ENCODE results near the gene HNRNPLL. TPM values are rescaled to one million over a fixed set of nuclear protein-coding genes. Genes with fewer than 3 reads are reported as not detected.
A peak's percentile ranks its signal among the peaks of the same experiment; 100 is the strongest.

HNRNPLL gene
- total and polyA plus RNA-seq, 11 donors = 6.9 to 33.2 (median 23.2) TPM

DNA sequence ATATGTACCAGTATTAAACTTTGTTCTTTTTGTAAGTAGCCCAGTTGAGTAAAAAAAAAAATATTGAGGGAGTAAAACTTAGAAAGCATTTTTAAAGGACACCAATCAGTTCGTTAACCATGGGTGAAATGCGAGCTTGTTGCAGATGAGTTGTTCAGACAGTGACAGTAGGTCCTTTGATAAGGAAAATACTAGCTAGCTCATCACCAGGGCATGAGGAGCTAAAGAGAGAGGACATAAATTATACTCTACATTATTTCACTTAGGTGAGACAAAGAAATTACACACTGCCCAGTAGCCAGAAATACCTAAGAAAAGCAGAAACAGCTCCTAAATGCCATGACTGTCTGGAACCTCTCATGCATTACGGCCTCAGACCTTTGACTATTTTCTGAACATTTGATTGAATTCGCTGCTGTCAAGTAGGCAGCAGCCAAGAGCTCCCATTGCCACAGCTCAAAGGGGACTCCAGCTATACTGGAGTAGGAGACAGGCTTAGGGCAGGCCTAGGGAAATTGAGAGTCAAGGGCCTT, 2.6 kb upstream of the HNRNPLL start:
- ATAC-seq = no peak
- TF ChIP-seq POLR2A (IDR thresholded peaks at IDR 0.05) = no peak
- TF ChIP-seq, protein P1, sequence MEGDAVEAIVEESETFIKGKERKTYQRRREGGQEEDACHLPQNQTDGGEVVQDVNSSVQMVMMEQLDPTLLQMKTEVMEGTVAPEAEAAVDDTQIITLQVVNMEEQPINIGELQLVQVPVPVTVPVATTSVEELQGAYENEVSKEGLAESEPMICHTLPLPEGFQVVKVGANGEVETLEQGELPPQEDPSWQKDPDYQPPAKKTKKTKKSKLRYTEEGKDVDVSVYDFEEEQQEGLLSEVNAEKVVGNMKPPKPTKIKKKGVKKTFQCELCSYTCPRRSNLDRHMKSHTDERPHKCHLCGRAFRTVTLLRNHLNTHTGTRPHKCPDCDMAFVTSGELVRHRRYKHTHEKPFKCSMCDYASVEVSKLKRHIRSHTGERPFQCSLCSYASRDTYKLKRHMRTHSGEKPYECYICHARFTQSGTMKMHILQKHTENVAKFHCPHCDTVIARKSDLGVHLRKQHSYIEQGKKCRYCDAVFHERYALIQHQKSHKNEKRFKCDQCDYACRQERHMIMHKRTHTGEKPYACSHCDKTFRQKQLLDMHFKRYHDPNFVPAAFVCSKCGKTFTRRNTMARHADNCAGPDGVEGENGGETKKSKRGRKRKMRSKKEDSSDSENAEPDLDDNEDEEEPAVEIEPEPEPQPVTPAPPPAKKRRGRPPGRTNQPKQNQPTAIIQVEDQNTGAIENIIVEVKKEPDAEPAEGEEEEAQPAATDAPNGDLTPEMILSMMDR (IDR thresholded peaks at IDR 0.05) = no peak
- H3K9me3 ChIP-seq = no peaks in the 10 kb centered on the region
- peaks cover 0 to 28% (median 11%) of the 10 kb centered on the region in 12 donors for H3K4me1 ChIP-seq
- H3K27me3 ChIP-seq = no peaks in the 10 kb centered on the region
- H3K4me3 ChIP-seq = no peak overlapping the region
- intact Hi-C loops (cut with DNase I) = no loop called here
- 72 to 99% (median 95%) methylated on average over 4 of the region's 4 CpGs for WGBS, 4 donors
- no peak for DNase-seq
- H3K27ac ChIP-seq = no peak overlapping the region
- H3K36me3 ChIP-seq = no peaks in the 10 kb centered on the region

DNA sequence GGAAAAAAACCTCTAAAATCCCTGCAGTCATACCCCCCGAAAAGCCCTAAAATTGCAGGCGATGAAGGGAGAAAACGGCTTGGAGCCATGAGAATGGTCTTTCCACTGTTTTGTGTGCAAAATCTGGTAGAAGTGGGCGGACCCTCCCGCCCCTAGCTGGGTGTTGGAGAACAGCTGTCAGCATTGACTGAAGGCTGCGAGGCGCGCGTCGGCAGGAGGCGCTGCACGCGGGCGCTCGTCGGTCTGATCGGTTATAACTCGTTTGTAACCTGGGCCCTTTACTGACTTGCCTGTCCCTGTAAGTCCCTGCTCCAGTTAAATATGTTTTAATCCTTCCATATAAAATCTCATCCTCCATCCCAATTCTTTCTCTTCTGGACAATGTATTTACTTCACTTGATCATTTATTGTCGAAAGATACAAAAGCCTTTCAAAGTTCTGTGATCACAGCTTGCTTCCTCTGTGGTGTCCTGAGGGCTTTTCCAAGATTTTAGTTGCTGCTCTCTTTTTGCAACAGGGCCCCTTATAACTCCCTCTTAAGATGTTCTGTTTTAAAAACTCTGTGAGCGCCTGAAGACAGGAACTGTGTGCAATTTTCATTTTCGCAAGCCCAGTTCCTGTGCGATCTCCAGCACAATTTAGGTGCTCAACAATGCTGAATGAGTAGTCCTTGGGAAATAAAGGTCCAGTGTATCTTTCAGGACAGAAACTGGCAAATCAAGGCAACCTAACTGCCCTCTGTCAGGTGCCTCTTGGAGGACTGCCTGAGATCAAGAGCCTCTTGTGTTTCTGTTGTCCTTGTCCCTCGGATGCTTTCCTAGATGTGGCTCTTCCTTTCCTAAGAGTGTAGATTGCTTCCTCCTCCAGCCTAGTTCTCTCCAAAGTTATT, 918 bp upstream of the HNRNPLL start:
- WGBS, 4 donors = 13 to 15% (median 14%) methylated on average over 23 of the region's 23 CpGs
- intact Hi-C loops (cut with DNase I) = loop anchor here in 8 of 10 donors (2.0 to 5.0 kb wide), 8 partner anchors 59 to 519 kb away; partner anchors contain the start of genes GALM (in 6 of the 8) and SOS1 (in 1 of the 8)

DNA sequence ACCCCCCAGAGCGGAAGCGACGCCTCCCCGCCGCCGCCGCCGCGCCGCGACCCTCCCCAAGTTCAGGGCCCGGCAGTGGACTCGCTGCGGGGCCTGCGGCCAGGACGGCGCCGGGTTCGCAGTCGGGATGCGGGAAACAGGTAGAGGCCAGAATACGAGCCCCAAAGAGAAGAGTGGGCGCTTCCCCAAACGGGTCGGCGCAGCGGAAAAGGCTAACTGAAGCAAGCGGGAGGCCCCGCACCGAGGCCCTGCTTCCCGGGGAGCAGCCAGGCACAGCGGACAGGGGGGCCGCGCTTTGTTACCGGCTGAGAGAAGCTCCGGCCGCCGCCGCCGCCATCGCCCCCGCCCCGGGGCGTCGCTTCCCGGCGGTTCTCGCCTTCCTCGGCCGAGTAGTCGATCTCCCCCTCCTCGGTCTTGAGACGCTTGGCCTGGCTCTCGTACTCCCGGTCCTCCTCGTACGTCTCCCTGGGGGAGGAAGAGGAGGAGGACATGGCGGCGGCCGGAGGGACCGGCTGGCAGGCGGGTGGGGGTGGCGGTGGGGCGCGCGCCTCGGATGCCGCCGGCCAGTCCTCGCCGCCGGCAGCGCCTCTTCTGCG, 494 bp downstream of the HNRNPLL start:
- WGBS, 4 donors = 0 to 1% (median 0%) methylated on average over 42 to 74 of the region's 74 CpGs
- Histone ChIP-seq H3K27me3 (no peaks in the 10 kb centered on the region), H3K4me3 (peak overlapping the region; percentile 70 to 96 (median 92)), H3K36me3 (no peaks in the 10 kb centered on the region), H3K4me1 (peaks cover 0 to 54% (median 40%) of the 10 kb centered on the region in 12 donors), H3K9me3 (no peaks in the 10 kb centered on the region), H3K27ac (peak overlapping the region; percentile 96 to 100 (median 98))
- TF ChIP-seq POLR2A (IDR thresholded peaks at IDR 0.05) = no peak
- TF ChIP-seq, protein P1 (IDR thresholded peaks at IDR 0.05) = no peak
- DNase-seq = peak in 4 of 5 donors; percentile 34 to 73 (median 44)
- intact Hi-C loops (cut with DNase I) = loop anchor here in 8 of 10 donors (2.0 to 5.0 kb wide), 8 partner anchors 60 to 520 kb away; partner anchors contain the start of genes GALM (in 6 of the 8) and SOS1 (in 1 of the 8)
- peak in 2 of 4 donors; percentile 49 to 54 for ATAC-seq

More for the DNA sequence above, 918 bp upstream of the HNRNPLL start:
- Histone ChIP-seq H3K27ac (peak overlapping the region; percentile 96 to 100 (median 98)), H3K4me1 (peaks cover 0 to 45% (median 29%) of the 10 kb centered on the region in 12 donors), H3K36me3 (no peaks in the 10 kb centered on the region), H3K27me3 (no peaks in the 10 kb centered on the region), H3K4me3 (peak overlapping the region; percentile 70 to 96 (median 92)), H3K9me3 (no peaks in the 10 kb centered on the region)
- DNase-seq = peak; percentile 76 to 89 (median 85)
- peak; percentile 72 to 82 (median 76) for ATAC-seq
- no peak for TF ChIP-seq POLR2A (IDR thresholded peaks at IDR 0.05)
- TF ChIP-seq, protein P1 (IDR thresholded peaks at IDR 0.05) = peak; percentile 69 to 99 (median 86)

All from heart left ventricle (tissue), 16 donors.